ENCODE data around the gene FHIT. TPM values are rescaled to one million over a fixed set of nuclear protein-coding genes. Genes with fewer than 3 reads are reported as not detected.

The FHIT gene
- total and polyA plus RNA-seq, 2 of the 4 experiments (the other 2 are of a cell fraction), result 0.07 TPM; not detected in 1

GRCh38 chr3:60240492-60240891 is 1010.8 kb downstream of the FHIT start:
- Histone ChIP-seq H3K4me3 (ENCODE audit: insufficient read depth, low read depth, low read length) (no peak overlapping the region), H3K9ac (ENCODE audit: low read depth, low read length) (no peak overlapping the region), H3K4me2 (ENCODE audit: low read depth, low read length) (no peak overlapping the region), H4K8ac (ENCODE audit: low read depth in 2 of 2, low read length in 2 of 2) (no peak overlapping the region), H3K9me3 (ENCODE audit: control insufficient read depth, insufficient read depth, low read length) (no peaks in the 10 kb centered on the region), H3K4me1 (ENCODE audit: control insufficient read depth, insufficient read depth, low read length) (no peaks in the 10 kb centered on the region), H2BK15ac (ENCODE audit: low read depth, low read length) (no peak overlapping the region), H2AFZ (replicated peaks; ENCODE audit: low read length, poor library complexity) (no peak overlapping the region), H2BK120ac (ENCODE audit: low read depth, low read length) (no peak overlapping the region), H3K27me3 (ENCODE audit: control insufficient read depth, insufficient read depth, low read length) (no peaks in the 10 kb centered on the region), H3K18ac (ENCODE audit: low read depth, low read length) (no peak overlapping the region), H4K20me1 (ENCODE audit: insufficient read depth, low read length) (no peaks in the 10 kb centered on the region), H3K23ac (ENCODE audit: low read depth, low read length) (no peak overlapping the region), H2BK20ac (ENCODE audit: low read depth, low read length) (no peak overlapping the region), H3K56ac (ENCODE audit: extremely low read depth, insufficient read depth, low read length) (no peak overlapping the region), H2AK5ac (ENCODE audit: low read depth, low read length) (no peak overlapping the region), H3K14ac (replicated peaks; ENCODE audit: low read depth, low read length) (no peak overlapping the region), H3K36me3 (ENCODE audit: control insufficient read depth, insufficient read depth, low read length) (no peaks in the 10 kb centered on the region), H3K27ac (ENCODE audit: insufficient read depth, low read length) (no peak overlapping the region), H3K9me1 (ENCODE audit: insufficient read depth, low read length) (no peaks in the 10 kb centered on the region), H3K79me1 (ENCODE audit: low read depth in 1 of 2, low read length in 2 of 2) (no peaks in the 10 kb centered on the region), H3K4ac (ENCODE audit: low read depth, low read length) (no peak overlapping the region), H4K5ac (ENCODE audit: low read depth, low read length) (no peak overlapping the region), H2BK5ac (ENCODE audit: low read depth, low read length, poor library complexity, severe bottlenecking) (no peak overlapping the region), H4K91ac (ENCODE audit: insufficient read depth, low read depth, low read length) (no peak overlapping the region), H2AK9ac (replicated peaks; ENCODE audit: low read depth, low read length, poor library complexity) (no peak overlapping the region)
- CTCF ChIA-PET, result no interaction called here
- no peak for ATAC-seq (ENCODE audit: low read depth)
- in situ Hi-C loops (cut with MboI; ENCODE audit: low sequenced_read_pairs) (no loop called here), dilution Hi-C loops (cut with HindIII; ENCODE audit: low sequenced_read_pairs, unreplicated experiment) (no loop called here), intact Hi-C loops (cut with micrococcal nuclease) (no loop called here)
- BruUV-seq (replicated peaks), result no TSS peak
- POLR2A ChIA-PET (ENCODE audit: unreplicated experiment), result no interaction called here
- no peak for TF ChIP-seq NFE2L2 (IDR thresholded peaks at IDR 0.05; ENCODE audit: low read depth, low read length)
- no peak for DNase-seq
- whole genome bisulfite sequencing, 2 experiments (ENCODE audit: extremely low coverage in 2 of 2, insufficient read length in 1 of 2), result no CpG with 5 or more reads among the region's 3 CpGs
